GM12872 (cell line): ENCODE data around the gene DHX15.
A peak's percentile ranks its signal among the peaks of the same experiment; 100 is the strongest.

ENCODE experiments used
- TF ChIP-seq, protein P1 (sequence below): IDR thresholded peaks from 3 replicates; pipeline ENCODE4 v1.5.1; 2011; ENCODE audit warnings: low read depth, mild to moderate bottlenecking, low read length, moderate library complexity; ENCODE audit not compliant: insufficient read depth

The DHX15 gene

DNA sequence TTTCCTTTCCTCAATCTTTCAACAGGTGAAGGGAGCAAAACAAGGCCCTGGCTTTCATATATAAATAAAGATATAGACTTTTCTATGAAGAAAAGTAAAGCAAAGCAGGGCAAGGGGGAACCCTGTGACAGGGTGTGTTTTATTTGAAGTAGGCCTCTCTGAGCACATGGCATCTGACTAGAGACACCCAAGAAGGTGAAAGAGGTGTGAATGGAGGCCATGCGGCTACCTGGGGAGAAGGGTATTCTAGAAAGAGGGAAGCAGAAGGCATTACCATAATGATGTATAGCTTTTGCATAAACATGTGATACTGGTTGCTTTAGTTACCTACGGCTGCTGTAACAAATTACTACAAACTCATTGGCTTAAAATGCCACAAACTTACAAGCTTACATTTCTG, 75.8 kb downstream of the DHX15 start:
- TF ChIP-seq, protein P1, sequence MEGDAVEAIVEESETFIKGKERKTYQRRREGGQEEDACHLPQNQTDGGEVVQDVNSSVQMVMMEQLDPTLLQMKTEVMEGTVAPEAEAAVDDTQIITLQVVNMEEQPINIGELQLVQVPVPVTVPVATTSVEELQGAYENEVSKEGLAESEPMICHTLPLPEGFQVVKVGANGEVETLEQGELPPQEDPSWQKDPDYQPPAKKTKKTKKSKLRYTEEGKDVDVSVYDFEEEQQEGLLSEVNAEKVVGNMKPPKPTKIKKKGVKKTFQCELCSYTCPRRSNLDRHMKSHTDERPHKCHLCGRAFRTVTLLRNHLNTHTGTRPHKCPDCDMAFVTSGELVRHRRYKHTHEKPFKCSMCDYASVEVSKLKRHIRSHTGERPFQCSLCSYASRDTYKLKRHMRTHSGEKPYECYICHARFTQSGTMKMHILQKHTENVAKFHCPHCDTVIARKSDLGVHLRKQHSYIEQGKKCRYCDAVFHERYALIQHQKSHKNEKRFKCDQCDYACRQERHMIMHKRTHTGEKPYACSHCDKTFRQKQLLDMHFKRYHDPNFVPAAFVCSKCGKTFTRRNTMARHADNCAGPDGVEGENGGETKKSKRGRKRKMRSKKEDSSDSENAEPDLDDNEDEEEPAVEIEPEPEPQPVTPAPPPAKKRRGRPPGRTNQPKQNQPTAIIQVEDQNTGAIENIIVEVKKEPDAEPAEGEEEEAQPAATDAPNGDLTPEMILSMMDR = no peak

DNA sequence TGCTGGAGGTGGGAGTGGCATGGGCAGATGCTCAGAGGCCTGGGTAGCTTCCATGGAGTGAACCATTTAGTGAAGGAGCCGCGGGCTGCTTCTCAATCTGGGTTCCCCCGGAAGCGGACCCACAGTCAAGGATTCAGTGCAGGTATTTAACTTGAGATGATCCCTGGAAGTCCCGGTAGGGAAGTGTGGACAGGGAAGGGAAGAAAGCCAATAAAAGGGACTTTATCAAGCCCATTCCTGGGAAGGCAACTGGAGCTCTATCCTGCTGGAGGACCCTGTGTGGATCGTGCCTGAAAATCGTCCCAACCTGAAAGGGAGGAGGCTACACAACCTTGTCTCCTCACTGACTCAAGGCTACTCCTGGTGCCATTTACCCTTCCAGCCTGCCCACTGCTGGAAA, 76.9 kb downstream of the DHX15 start:
- TF ChIP-seq, protein P1 = no peak

DNA sequence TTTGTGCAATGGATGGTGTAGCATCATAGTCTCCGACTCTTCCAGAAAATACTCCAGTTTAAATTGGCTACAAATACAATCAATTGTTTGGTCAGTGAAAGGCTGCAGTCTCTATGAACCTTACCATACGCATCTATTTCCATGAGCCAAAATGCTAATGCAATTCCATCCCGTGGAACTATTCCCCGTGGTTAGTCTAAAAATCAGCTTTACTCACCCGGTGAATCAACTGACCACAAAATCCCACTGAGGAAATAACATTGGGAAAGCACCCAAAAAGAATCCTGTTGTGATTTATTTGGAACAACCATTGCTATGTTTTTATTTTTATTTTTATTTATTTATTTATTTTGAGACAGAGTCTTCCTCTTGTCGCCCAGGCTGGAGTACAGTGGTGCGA, 87.1 kb downstream of the DHX15 start:
- TF ChIP-seq, protein P1 = no peak

DNA sequence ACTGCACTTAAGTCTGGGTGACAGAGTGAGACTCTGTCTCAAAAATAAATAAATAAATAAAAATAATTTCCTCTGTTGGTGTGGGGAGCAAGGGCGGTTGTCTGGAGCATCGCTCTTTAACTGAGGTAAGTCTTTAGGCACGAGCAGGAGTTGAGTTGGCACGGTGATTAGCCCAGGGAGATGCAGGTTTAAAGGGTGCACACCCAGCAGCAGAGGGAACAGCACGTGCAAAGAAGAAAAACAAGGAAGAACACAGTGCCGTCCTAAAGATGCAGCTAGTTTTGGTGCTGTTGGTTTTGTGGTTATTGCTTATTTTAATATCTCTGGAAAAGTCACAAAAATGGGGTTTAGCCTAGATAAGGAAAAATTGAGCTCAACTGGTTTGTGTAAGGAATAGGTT, 87.8 kb downstream of the DHX15 start:
- TF ChIP-seq, protein P1 = no peak

DNA sequence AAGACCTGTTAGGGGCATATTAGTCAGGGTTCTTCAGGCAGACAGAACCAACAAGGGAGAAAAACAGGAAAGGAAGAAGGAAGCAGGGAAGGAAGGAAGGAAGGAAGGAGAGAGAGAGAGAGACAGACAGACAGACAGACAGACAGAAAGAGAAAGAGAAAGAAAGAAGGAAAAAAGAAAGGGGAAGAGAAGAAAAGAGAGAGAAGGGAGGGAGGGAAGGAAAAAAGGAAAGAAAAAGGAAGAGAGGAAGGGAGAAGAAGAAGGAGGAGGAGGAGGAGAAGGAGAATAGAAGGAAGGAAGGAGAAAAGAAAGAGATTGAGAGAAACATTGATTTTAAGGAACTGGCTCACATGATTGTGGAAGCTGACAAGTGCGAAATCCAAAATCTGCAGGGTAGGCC, 89.0 kb downstream of the DHX15 start:
- TF ChIP-seq, protein P1 = no peak

DNA sequence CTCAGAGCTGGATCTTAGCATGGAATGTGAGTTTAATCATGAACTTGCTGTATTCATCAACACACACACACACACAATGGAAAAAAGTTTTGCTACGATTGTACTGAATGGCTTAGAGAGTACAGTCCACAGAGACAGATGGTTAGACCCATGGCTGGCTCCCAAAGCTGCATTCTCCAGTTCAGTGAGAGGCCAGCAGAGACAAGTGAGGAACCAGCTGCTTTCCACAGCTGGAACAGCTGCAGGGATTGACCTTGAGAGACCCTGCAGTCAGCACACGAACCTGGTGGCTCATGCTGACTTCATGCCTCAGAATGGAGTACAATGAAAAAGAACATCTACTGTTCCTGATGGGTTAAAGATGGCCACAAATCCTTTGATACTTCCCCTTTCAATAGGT, 94.5 kb downstream of the DHX15 start:
- TF ChIP-seq, protein P1 = no peak

DNA sequence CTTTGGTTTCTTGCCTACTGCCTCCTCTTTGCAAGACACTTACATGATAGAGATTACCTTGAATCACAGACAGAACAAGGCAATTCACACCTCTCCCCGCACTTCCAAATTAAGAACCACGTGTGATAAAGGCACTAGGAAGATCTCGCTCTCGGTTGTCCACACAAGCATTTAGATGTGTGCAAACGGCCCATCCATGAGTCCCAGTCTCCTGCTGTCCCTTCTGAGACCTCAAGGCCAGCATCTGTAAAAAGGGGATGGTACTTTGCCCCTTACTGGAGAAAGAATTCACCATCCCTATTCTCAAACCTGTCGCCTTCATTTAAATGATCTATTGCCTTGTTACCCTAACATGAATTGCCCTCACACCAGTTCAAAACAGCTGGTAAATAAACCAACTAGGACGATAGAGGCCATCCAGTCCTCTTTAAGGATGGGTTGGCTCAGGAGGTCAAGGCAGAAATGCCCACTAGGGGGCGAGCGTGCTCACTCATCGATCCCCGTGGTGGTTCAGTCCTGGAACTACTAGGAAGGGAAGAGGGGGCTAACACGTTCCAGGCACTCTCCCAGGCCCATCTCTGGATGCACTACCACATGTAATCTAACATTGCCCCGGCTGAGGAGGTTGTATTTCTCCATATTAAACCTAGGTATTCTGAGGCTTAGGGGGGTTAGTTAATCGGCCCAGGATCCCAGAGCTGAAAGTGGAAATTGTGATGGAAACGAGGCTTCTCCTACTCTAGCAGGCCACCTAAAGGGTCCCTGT, 95.8 kb downstream of the DHX15 start:
- TF ChIP-seq, protein P1 = peak; percentile 90

DNA sequence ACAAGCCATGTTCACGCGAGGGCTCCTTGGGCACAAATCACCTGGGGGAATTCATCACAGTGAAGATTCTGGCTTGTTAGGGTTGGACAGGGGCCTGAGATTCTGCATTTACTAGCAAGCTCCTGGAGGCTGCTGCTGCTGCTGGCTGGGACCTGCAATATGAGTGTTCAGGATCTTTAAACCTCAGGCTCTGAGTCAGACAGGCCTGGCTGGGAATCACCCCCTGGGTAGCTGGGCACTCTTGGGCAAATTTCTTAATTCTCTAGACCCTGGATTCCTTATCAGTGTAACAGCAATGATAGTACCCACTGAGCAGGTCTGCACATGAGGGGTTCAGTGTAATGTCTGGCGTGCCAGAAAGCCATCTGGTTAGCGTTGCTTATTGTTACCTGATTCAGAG, 101.5 kb downstream of the DHX15 start:
- TF ChIP-seq, protein P1 = no peak
